ENCODE results near the gene NCMAP. TPM values are rescaled to one million over a fixed set of nuclear protein-coding genes. Genes with fewer than 3 reads are reported as not detected.
A peak's percentile ranks its signal among the peaks of the same experiment; 100 is the strongest.

Gene NCMAP
- total and polyA plus RNA-seq, 2 donors (not counting 1 experiment from before 2014, with no cell fraction given) = not detected

DNA sequence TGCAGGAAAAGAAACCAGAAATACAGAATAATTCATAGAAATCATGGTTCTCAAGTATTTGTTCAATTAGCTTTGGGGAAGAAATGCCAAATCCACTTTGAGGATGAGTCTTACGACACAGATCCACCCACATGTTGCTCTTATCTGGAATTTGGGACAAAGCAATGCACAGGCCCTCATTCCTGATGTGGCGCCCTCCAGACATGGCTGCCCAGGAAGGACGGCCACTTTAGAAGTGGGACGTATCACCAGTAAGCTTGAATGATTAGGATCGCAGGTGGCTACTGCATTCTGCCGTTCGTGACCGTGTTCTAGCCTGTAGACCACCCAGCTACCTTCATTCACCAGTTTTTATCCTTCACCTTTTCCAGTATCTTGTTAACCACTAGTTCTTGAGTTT, 20.1 kb upstream of the NCMAP start:
- TF ChIP-seq EZH2 (IDR thresholded peaks at IDR 0.05; ENCODE audit: low read length, missing control alignments) = no peak
- TF ChIP-seq, protein P1, sequence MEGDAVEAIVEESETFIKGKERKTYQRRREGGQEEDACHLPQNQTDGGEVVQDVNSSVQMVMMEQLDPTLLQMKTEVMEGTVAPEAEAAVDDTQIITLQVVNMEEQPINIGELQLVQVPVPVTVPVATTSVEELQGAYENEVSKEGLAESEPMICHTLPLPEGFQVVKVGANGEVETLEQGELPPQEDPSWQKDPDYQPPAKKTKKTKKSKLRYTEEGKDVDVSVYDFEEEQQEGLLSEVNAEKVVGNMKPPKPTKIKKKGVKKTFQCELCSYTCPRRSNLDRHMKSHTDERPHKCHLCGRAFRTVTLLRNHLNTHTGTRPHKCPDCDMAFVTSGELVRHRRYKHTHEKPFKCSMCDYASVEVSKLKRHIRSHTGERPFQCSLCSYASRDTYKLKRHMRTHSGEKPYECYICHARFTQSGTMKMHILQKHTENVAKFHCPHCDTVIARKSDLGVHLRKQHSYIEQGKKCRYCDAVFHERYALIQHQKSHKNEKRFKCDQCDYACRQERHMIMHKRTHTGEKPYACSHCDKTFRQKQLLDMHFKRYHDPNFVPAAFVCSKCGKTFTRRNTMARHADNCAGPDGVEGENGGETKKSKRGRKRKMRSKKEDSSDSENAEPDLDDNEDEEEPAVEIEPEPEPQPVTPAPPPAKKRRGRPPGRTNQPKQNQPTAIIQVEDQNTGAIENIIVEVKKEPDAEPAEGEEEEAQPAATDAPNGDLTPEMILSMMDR (conservative IDR thresholded peaks at IDR 0.05 in 1 of 2, IDR thresholded peaks at IDR 0.05 in 1 of 2; ENCODE audit: low read depth in 1 of 2, low read length in 2 of 2) = no peak

DNA sequence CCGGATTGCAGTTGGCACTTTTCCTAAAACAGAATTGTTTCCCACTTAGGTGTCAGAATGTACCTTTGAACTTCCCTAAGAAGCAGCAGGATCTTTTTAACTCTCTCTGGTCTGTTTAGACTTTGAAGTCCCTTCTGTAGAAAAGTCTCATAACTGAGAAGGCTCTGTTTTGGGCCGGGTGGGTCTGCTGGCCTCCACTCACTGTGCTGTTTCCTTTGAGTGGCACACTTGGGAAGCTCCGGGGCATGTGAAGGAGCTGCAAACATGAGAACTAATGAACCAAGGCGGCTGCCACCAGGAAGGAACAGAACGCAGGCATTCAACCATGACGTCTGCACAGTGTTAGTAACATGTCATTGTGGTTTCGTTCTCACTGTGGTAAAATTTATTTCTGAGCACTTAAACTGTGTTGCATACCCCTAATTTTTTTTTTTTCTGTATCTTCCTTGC, 19.5 kb upstream of the NCMAP start:
- Histone ChIP-seq H3K4me1 (ENCODE audit: control insufficient read depth, extremely low read depth, insufficient read depth, low read length) (peaks cover 5% of the 10 kb centered on the region), H3K27me3 (ENCODE audit: control insufficient read depth, insufficient read depth, low read length) (no peaks in the 10 kb centered on the region), H3K4me3 (replicated peaks in 1 of 4; ENCODE audit: control extremely low read depth in 1 of 4, insufficient read depth in 1 of 4, low read depth in 3 of 4, low read length in 4 of 4) (no peak overlapping the region), H3K9me3 (ENCODE audit: control insufficient read depth, insufficient read depth, low read depth, low read length) (no peaks in the 10 kb centered on the region), H2AFZ (ENCODE audit: low read length) (no peak overlapping the region), H3K9ac (ENCODE audit: insufficient read depth, low read length) (no peak overlapping the region), H3K36me3 (ENCODE audit: control insufficient read depth, insufficient read depth, low read length) (peaks cover 2% of the 10 kb centered on the region), H3K27ac (ENCODE audit: insufficient read depth, low read length) (no peak overlapping the region), H3K79me2 (ENCODE audit: control insufficient read depth, insufficient read depth, low read length) (no peaks in the 10 kb centered on the region), H3K4me2 (ENCODE audit: extremely low read depth, insufficient read depth, low read length) (no peak overlapping the region), H4K20me1 (ENCODE audit: control insufficient read depth, extremely low read depth, insufficient read depth, low read length) (no peaks in the 10 kb centered on the region)
- DNase-seq (ENCODE audit: low read depth in 2 of 2) = peak; percentile 63 to 69
- no peak for TF ChIP-seq EZH2 (IDR thresholded peaks at IDR 0.05; ENCODE audit: low read length, missing control alignments)

More for the DNA sequence above, 20.1 kb upstream of the NCMAP start:
- no peaks in the 10 kb centered on the region for H3K79me2 ChIP-seq (ENCODE audit: control insufficient read depth, insufficient read depth, low read length)
- H2AFZ ChIP-seq (ENCODE audit: low read length) = no peak overlapping the region
- no peaks in the 10 kb centered on the region for H3K27me3 ChIP-seq (ENCODE audit: control insufficient read depth, insufficient read depth, low read length)
- peaks cover 2% of the 10 kb centered on the region for H3K36me3 ChIP-seq (ENCODE audit: control insufficient read depth, insufficient read depth, low read length)
- no peak overlapping the region for H3K9ac ChIP-seq (ENCODE audit: insufficient read depth, low read length)
- no peak overlapping the region for H3K4me2 ChIP-seq (ENCODE audit: extremely low read depth, insufficient read depth, low read length)
- no peak for DNase-seq (ENCODE audit: low read depth in 2 of 2)
- no peaks in the 10 kb centered on the region for H3K4me1 ChIP-seq (ENCODE audit: control insufficient read depth, extremely low read depth, insufficient read depth, low read length)
- H3K27ac ChIP-seq (ENCODE audit: insufficient read depth, low read length) = no peak overlapping the region
- H3K4me3 ChIP-seq (replicated peaks in 1 of 4; ENCODE audit: control extremely low read depth in 1 of 4, insufficient read depth in 1 of 4, low read depth in 3 of 4, low read length in 4 of 4) = no peak overlapping the region
- H4K20me1 ChIP-seq (ENCODE audit: control insufficient read depth, extremely low read depth, insufficient read depth, low read length) = no peaks in the 10 kb centered on the region
- no peaks in the 10 kb centered on the region for H3K9me3 ChIP-seq (ENCODE audit: control insufficient read depth, insufficient read depth, low read depth, low read length)

DNA sequence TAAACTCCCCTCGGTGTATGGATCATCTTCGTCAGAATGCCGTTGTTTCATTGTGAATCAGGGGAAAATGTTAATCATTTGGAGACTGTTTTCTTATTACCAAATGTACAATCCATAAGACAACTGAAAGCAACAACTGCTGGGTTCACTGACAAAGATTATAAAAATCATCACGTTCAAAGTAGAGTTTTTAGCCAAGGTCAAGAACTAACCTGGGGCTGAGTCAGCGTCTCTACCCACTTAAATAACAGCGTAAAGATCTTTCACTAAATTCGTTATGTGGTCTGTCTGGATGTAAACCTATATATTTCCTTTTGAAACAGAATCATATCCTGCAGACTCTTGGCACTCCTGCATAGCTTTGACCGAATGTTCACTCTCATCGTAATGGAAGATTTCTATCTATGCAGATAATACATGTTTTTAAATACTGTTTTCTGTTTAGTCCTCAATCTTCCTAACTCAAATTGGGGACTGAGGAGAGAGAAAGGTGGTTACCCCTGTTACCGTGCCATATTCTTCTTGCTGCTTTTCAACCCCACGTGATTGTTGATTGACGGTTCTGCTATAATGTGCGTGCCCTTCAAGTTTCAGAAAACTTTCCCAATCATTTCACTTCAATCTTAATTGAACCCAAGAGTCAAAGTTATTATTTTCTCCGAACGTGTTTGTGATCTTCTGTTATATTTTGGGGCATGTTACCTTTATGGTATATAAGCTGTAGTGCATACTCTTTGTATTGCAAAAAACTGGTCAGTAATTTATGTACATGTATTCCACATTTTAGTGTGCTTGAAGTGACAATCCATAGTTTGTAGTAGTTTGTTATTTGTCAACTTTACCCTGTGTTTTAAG, 15.6 kb upstream of the NCMAP start:
- Histone ChIP-seq H3K9ac (ENCODE audit: insufficient read depth, low read length) (no peak overlapping the region), H3K36me3 (ENCODE audit: control insufficient read depth, insufficient read depth, low read length) (no peaks in the 10 kb centered on the region), H2AFZ (ENCODE audit: low read length) (no peak overlapping the region), H3K4me3 (replicated peaks in 1 of 4; ENCODE audit: control extremely low read depth in 1 of 4, insufficient read depth in 1 of 4, low read depth in 3 of 4, low read length in 4 of 4) (no peak overlapping the region), H3K79me2 (ENCODE audit: control insufficient read depth, insufficient read depth, low read length) (no peaks in the 10 kb centered on the region), H3K9me3 (ENCODE audit: control insufficient read depth, insufficient read depth, low read depth, low read length) (no peaks in the 10 kb centered on the region), H3K4me1 (ENCODE audit: control insufficient read depth, extremely low read depth, insufficient read depth, low read length) (peaks cover 7% of the 10 kb centered on the region), H3K27ac (ENCODE audit: insufficient read depth, low read length) (no peak overlapping the region), H4K20me1 (ENCODE audit: control insufficient read depth, extremely low read depth, insufficient read depth, low read length) (no peaks in the 10 kb centered on the region), H3K27me3 (ENCODE audit: control insufficient read depth, insufficient read depth, low read length) (no peaks in the 10 kb centered on the region), H3K4me2 (ENCODE audit: extremely low read depth, insufficient read depth, low read length) (no peak overlapping the region)
- TF ChIP-seq, protein P1 (conservative IDR thresholded peaks at IDR 0.05 in 1 of 2, IDR thresholded peaks at IDR 0.05 in 1 of 2; ENCODE audit: low read depth in 1 of 2, low read length in 2 of 2) = no peak
- no peak for TF ChIP-seq EZH2 (IDR thresholded peaks at IDR 0.05; ENCODE audit: low read length, missing control alignments)
- no peak for DNase-seq (ENCODE audit: low read depth in 2 of 2)

All from fibroblast of lung (primary cell).